HT-29 (cell line): ENCODE measurements around the gene RMI2. TPM values are rescaled to one million over a fixed set of nuclear protein-coding genes. Genes with fewer than 3 reads are reported as not detected.

Experiments used
- DNase-seq: peaks from one replicate; pipeline ENCODE4 v3.0.0-alpha.2; 2015; ENCODE audit warnings: low spot score
- small RNA-seq: library from RNA; depleted of rRNA; stranded (forward); fragments of <200 nt; gene quantifications from one replicate; pipeline ENCODE3, GENCODE V24; 2014
- total RNA-seq: library from RNA; depleted of rRNA; stranded (reverse); fragments of >200 nt; shearing (Covaris generic); gene quantifications from 2 replicates; pipeline ENCODE4 v1.2.3, GENCODE V29; 2014; rRNA removed

The RMI2 gene
- total RNA-seq, 1 experiment from 2014 or later = 20.9 TPM

- no peak for DNase-seq
Observed at GRCh38 chr16:11398136-11398535, 52.9 kb downstream of the RMI2 start.

DNA sequence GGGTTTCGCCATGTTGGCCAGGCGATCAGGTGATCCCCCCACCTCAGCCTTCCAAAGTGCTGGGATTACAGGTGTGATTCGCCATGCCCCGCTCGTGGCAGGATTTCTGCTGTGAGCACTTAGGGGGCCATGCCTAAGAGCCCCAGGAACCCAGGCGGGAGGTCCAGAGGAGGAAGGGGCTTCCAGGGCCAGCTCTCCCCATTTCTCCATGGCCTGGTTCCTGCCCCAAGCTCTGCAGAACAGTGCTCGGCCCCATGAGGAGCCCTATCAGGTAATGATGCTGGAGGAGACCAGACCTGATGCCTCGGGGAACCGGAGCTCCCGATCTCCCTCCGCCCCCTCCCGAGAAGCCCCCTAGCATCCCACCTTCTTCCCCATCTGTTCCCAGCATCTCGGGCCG lies 53.6 kb downstream of the RMI2 start:
- DNase-seq = no peak

DNA sequence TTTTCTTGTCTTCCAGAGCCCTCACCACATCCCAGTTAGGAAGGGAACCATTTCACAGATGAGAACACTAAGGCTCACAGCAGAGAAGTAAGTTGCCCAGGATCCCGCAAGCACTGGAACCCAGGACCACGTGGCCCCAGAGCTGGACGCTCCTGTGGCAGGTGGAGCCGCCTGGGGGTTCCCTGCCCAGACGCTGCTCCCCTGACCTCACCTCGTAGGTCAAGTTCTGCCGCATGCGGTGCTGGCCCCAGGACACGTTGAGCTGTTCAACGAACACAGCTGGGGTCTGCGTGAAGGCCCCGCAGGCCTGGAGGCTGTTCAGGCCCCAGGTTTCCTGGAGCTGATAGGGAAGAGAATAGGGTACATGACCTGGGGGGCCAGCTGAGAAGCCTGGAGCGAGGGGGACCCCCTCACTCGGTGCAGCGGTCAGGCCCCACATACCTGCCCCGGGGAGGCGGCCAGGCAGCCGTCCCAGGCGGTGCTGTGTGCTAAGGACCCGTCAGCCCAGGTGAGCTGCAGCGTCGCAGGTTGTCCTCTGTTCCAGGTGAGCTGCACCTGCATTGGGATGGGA lies 54.1 kb downstream of the RMI2 start:
- DNase-seq = no peak

DNA sequence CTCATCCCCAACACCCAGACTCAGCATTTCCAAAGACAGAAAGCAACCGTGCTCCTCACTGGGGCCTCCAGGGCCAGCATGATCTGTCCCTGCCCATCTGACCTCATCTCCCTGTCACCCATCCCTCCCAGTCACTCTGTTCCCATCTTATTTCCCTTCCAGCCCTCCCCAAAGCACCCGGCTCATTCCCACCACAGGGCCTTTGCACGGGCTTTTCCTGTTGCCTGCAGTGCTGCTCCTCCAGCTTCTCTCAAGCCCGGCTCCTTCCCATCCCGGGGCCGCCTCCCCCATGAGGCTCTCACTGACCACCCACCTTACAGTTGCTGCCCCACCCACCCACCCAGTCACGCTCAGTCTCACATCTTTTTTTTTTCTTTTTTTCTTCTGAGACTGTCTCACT lies 54.8 kb downstream of the RMI2 start:
- DNase-seq = no peak

Small RNAs within 50 kb of the gene (small RNA-seq; reads per million reads assigned to genes)
- not detected for gene AC099489.2
- not detected for gene MIR548H2
- gene RF00019 = not detected

Other genes starting within 250 kb of the RMI2 start
- gene SOCS1, start 89.3 kb upstream of the RMI2 start, total RNA-seq = 1.2 and 1.3 TPM in 2 replicates
- not detected in 2 replicates for gene TNP2, start 76.1 kb upstream of the RMI2 start, total RNA-seq
- gene PRM3, start 71.8 kb upstream of the RMI2 start, total RNA-seq = not detected in 2 replicates
- gene PRM2, start 69.0 kb upstream of the RMI2 start, total RNA-seq = not detected in 2 replicates
- not detected in 2 replicates for gene PRM1, start 64.1 kb upstream of the RMI2 start, total RNA-seq
- gene LITAF, start 241.5 kb downstream of the RMI2 start, total RNA-seq = 116 and 128 TPM in 2 replicates